HCT116 (cell line): ENCODE data around the gene BBX.

Experiments
- CTCF ChIP-seq, 3 experiments: fragments of 200-600 bp in 1 of 3; sonication (generic) in 1 of 3; IDR thresholded peaks in 2 of 3; conservative IDR thresholded peaks in 1 of 3; 2 replicates each; pipeline ENCODE4 v1.5.1; 2012 to 2017; ENCODE audit warnings: low read depth in 2 of 3, low read length in 2 of 3, antibody characterized with exemption in 1 of 3, borderline replicate concordance in 1 of 3, control low read depth in 1 of 3, mild to moderate bottlenecking in 1 of 3, mixed read lengths in 1 of 3, mixed run types in 1 of 3, moderate library complexity in 1 of 3; ENCODE audit not compliant: insufficient read depth in 1 of 3
- EZH2phosphoT487 ChIP-seq: fragments of 200-600 bp; IDR thresholded peaks from 2 replicates; pipeline ENCODE4 v1.6.1; 2018; ENCODE audit warnings: antibody characterized with exemption, borderline replicate concordance
- FOSL1 ChIP-seq: IDR thresholded peaks from 2 replicates; pipeline ENCODE4 v1.6.1; 2012; ENCODE audit warnings: low read depth
- MAX ChIP-seq: IDR thresholded peaks from 2 replicates; pipeline ENCODE4 v1.6.1; 2012
- POLR2AphosphoS5 ChIP-seq: IDR thresholded peaks from 2 replicates; pipeline ENCODE4 v1.6.1; 2011; ENCODE audit warnings: mild to moderate bottlenecking, low read depth, low read length, moderate library complexity
- RAD21 ChIP-seq: IDR thresholded peaks from 2 replicates; pipeline ENCODE4 v1.6.1; 2012; ENCODE audit warnings: low read depth, mild to moderate bottlenecking
- REST ChIP-seq: IDR thresholded peaks from 2 replicates; pipeline ENCODE4 v1.6.1; 2012; ENCODE audit warnings: low read depth
- ZBTB33 ChIP-seq: IDR thresholded peaks from 2 replicates; pipeline ENCODE4 v1.6.1; 2011; ENCODE audit warnings: mild to moderate bottlenecking, low read length, moderate library complexity; ENCODE audit not compliant: insufficient replicate concordance; ENCODE audit errors: extremely low read depth
- ZFX ChIP-seq: fragments of 450-650 bp; IDR thresholded peaks from 2 replicates; pipeline ENCODE4 v1.6.1; 2017

GRCh38 chr3:107496855-107497254 is 25.9 kb upstream of the BBX start:
- TF ChIP-seq MAX (no peak), RAD21 (no peak), CTCF (IDR thresholded peaks at IDR 0.05 in 2 of 3, conservative IDR thresholded peaks at IDR 0.05 in 1 of 3; ENCODE audit: borderline replicate concordance in 1 of 3, insufficient read depth in 1 of 3, low read depth in 2 of 3, low read length in 2 of 3) (no peak), POLR2AphosphoS5 (no peak), ZFX (no peak), EZH2phosphoT487 (no peak), FOSL1 (no peak), REST (no peak), ZBTB33 (no peak)
